ENCODE measurements around the gene HSPA8. TPM values are rescaled to one million over a fixed set of nuclear protein-coding genes. Genes with fewer than 3 reads are reported as not detected.

HSPA8 gene
- total RNA-seq, 1 donor from 2014 or later, result 1,278 TPM

- no peaks in the 10 kb centered on the region for H3K4me1 Mint-ChIP-seq
- POLR2A ChIA-PET, result no interaction called here
- H3K27ac Mint-ChIP-seq, result no peak overlapping the region
These were observed 28.0 kb downstream of the HSPA8 start for GRCh38 chr11:123033895-123034294.

GRCh38 chr11:123030517-123030916 is 31.4 kb downstream of the HSPA8 start:
- Mint-ChIP-seq H3K36me3 (ENCODE audit: low read depth) (no peaks in the 10 kb centered on the region), H3K4me1 (no peaks in the 10 kb centered on the region), H3K9me3 (no peaks in the 10 kb centered on the region), H3K27ac (no peak overlapping the region), H3K4me3 (no peak overlapping the region), H3K27me3 (peaks cover 3% of the 10 kb centered on the region)
- no peak for TF ChIP-seq CTCF (IDR thresholded peaks at IDR 0.05)
- intact Hi-C loops (cut with micrococcal nuclease), result no loop called here
- ChIA-PET CTCF (interaction anchor here (1.1 to 1.6 kb wide), 3 partner anchors 10 to 167 kb away, joined by 3 to 5 read pairs (median 4); no protein-coding TSS in a partner anchor), POLR2A (no interaction called here)
- DNase-seq (no peak), ATAC-seq (ENCODE audit: low read depth) (no peak)

More at GRCh38 chr11:123033895-123034294, 28.0 kb downstream of the HSPA8 start:
- DNase-seq (no peak), ATAC-seq (ENCODE audit: low read depth) (no peak)
- Mint-ChIP-seq H3K4me3 (no peak overlapping the region), H3K36me3 (ENCODE audit: low read depth) (no peaks in the 10 kb centered on the region), H3K27me3 (peaks cover 3% of the 10 kb centered on the region), H3K9me3 (no peaks in the 10 kb centered on the region)
- intact Hi-C loops (cut with micrococcal nuclease), result no loop called here
- TF ChIP-seq CTCF (IDR thresholded peaks at IDR 0.05), result no peak
- CTCF ChIA-PET, result interaction anchor here (0.5 to 1.0 kb wide), 2 partner anchors 20 to 170 kb away, joined by 3 read pairs; no protein-coding TSS in a partner anchor

GRCh38 chr11:123020968-123021367 is 41.0 kb downstream of the HSPA8 start:
- POLR2A ChIA-PET, result interaction anchor here (0.6 to 0.8 kb wide), 2 partner anchors 37 to 41 kb away, joined by 5 to 8 read pairs; partner anchors contain the start of gene HSPA8
- DNase-seq, result no peak
- peak; percentile 79 for ATAC-seq (ENCODE audit: low read depth)
- Mint-ChIP-seq H3K9me3 (no peaks in the 10 kb centered on the region), H3K4me1 (peaks cover 10% of the 10 kb centered on the region), H3K36me3 (ENCODE audit: low read depth) (no peaks in the 10 kb centered on the region), H3K4me3 (no peak overlapping the region), H3K27me3 (peaks cover 11% of the 10 kb centered on the region), H3K27ac (no peak overlapping the region)
- intact Hi-C loops (cut with micrococcal nuclease), result loop anchor here (1.0 kb wide), 1 partner anchor 33 kb away; no protein-coding TSS in a partner anchor
- no peak for TF ChIP-seq CTCF (IDR thresholded peaks at IDR 0.05)
- CTCF ChIA-PET, result interaction anchor here (0.7 to 7.1 kb wide), 12 partner anchors 9 to 393 kb away, joined by 3 to 115 read pairs (median 4); no protein-coding TSS in a partner anchor

GRCh38 chr11:123018702-123019101 is 43.2 kb downstream of the HSPA8 start:
- ChIA-PET POLR2A (no interaction called here), CTCF (interaction anchor here (7.1 kb wide), 1 partner anchor 154 kb away, joined by 115 read pairs; no protein-coding TSS in a partner anchor)
- TF ChIP-seq CTCF (IDR thresholded peaks at IDR 0.05), result no peak
- H3K4me3 Mint-ChIP-seq, result no peak overlapping the region
- ATAC-seq (ENCODE audit: low read depth) (no peak), DNase-seq (no peak)
- no peaks in the 10 kb centered on the region for H3K9me3 Mint-ChIP-seq
- peaks cover 10% of the 10 kb centered on the region for H3K4me1 Mint-ChIP-seq
- no peaks in the 10 kb centered on the region for H3K36me3 Mint-ChIP-seq (ENCODE audit: low read depth)
- no peak overlapping the region for H3K27ac Mint-ChIP-seq
- intact Hi-C loops (cut with micrococcal nuclease), result no loop called here
- H3K27me3 Mint-ChIP-seq, result peaks cover 13% of the 10 kb centered on the region

- peaks cover 23% of the 10 kb centered on the region for H3K27me3 Mint-ChIP-seq
- H3K4me3 Mint-ChIP-seq, result no peak overlapping the region
- no peaks in the 10 kb centered on the region for H3K36me3 Mint-ChIP-seq (ENCODE audit: low read depth)
- CTCF ChIA-PET, result interaction anchor here (1.0 kb wide), 1 partner anchor 10 kb away, joined by 3 read pairs; no protein-coding TSS in a partner anchor
- H3K4me1 Mint-ChIP-seq, result no peaks in the 10 kb centered on the region
- no peaks in the 10 kb centered on the region for H3K9me3 Mint-ChIP-seq
- no peak for TF ChIP-seq CTCF (IDR thresholded peaks at IDR 0.05)
- ATAC-seq (ENCODE audit: low read depth), result no peak
- no peak for DNase-seq
- H3K27ac Mint-ChIP-seq, result no peak overlapping the region
- intact Hi-C loops (cut with micrococcal nuclease), result no loop called here
- POLR2A ChIA-PET, result no interaction called here
These were observed 50.4 kb downstream of the HSPA8 start for GRCh38 chr11:123011510-123011909.

Other genes starting within 250 kb of the HSPA8 start
- not detected in 2 replicates for gene CRTAM, start 223.6 kb downstream of the HSPA8 start, total RNA-seq
- 2.0 and 2.2 TPM in 2 replicates for gene JHY, start 179.4 kb downstream of the HSPA8 start, total RNA-seq
- gene BSX, start 80.3 kb downstream of the HSPA8 start, total RNA-seq, result not detected in 2 replicates
- gene CLMP, start 133.1 kb upstream of the HSPA8 start, total RNA-seq, result not detected in 2 replicates